RWPE2 (cell line): ENCODE results near the gene DCTN5.

ENCODE experiments used
- ATAC-seq: fragments of 200-7000 bp; cut with Tn5 transposase; 3 replicates; pipeline ENCODE4 v1.9.1; 2021; ENCODE audit warnings: low read depth
- DNase-seq: peaks from one replicate; pipeline ENCODE4 v3.0.0-alpha.2; 2020; ENCODE audit warnings: low spot score
- H3K27ac ChIP-seq: fragments of 450-650 bp; 2 replicates; pipeline ENCODE4 v1.5.1; 2017; ENCODE audit warnings: mild to moderate bottlenecking; ENCODE audit not compliant: poor library complexity, severe bottlenecking
- H3K27me3 ChIP-seq: fragments of 250-450 bp; sonication (Bioruptor Pico); 2 replicates; pipeline ENCODE4 v1.5.1; 2021; ENCODE audit warnings: mild to moderate bottlenecking, moderate library complexity; ENCODE audit not compliant: insufficient read depth, poor library complexity, severe bottlenecking
- H3K36me3 ChIP-seq: fragments of 250-450 bp; sonication (Bioruptor Pico); 2 replicates; pipeline ENCODE4 v1.5.1; 2020; ENCODE audit warnings: low read depth, mild to moderate bottlenecking, moderate library complexity
- H3K4me1 ChIP-seq: fragments of 250-450 bp; sonication (Bioruptor Pico); 2 replicates; pipeline ENCODE4 v1.5.1; 2021; ENCODE audit warnings: mild to moderate bottlenecking, moderate library complexity; ENCODE audit not compliant: insufficient read depth, poor library complexity, severe bottlenecking
- H3K4me3 ChIP-seq: fragments of 250-450 bp; sonication (Bioruptor Pico); 2 replicates; pipeline ENCODE4 v1.5.1; 2021; ENCODE audit warnings: mild to moderate bottlenecking, moderate library complexity; ENCODE audit not compliant: severe bottlenecking
- H3K9me3 ChIP-seq: fragments of 250-450 bp; sonication (Bioruptor Pico); 2 replicates; pipeline ENCODE4 v1.5.1; 2021; ENCODE audit warnings: mild to moderate bottlenecking, moderate library complexity; ENCODE audit not compliant: severe bottlenecking
- CTCF ChIP-seq: fragments of 450-650 bp; IDR thresholded peaks from one replicate; pipeline ENCODE4 v1.5.1; 2017; ENCODE audit warnings: mild to moderate bottlenecking, moderate library complexity; ENCODE audit not compliant: poor library complexity, severe bottlenecking

DCTN5 gene

DNA sequence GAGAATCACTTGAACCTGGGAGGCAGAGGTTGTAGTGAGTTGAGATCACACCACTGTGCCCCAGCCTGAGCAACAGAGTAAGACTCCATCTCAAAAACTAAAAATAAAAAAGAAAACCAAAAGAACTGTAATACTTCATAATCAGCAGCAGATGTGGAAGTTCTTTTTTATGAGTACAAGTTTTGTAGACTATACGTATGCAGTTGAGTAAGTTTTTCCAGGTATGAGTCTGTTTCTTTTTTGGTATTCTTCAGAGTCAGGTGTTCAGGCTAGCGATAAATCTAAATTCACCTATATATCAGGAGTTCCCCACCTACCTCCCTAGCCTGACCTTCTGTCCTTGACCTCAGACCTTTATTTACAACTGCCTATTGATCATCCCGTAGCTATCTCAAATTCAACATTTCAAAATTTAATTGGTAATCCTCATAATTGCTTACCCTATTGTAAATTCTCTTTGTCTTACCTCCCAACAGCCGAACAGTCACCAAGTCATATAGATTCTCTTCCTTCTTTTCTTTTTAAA lies 10.7 kb downstream of the DCTN5 start:
- no peak for DNase-seq
- Histone ChIP-seq H3K4me1 (no peaks in the 10 kb centered on the region), H3K4me3 (no peak overlapping the region), H3K27ac (no peak overlapping the region), H3K27me3 (no peaks in the 10 kb centered on the region), H3K9me3 (no peaks in the 10 kb centered on the region), H3K36me3 (peaks cover 51% of the 10 kb centered on the region)
- no peak for TF ChIP-seq CTCF
- ATAC-seq = no peak

DNA sequence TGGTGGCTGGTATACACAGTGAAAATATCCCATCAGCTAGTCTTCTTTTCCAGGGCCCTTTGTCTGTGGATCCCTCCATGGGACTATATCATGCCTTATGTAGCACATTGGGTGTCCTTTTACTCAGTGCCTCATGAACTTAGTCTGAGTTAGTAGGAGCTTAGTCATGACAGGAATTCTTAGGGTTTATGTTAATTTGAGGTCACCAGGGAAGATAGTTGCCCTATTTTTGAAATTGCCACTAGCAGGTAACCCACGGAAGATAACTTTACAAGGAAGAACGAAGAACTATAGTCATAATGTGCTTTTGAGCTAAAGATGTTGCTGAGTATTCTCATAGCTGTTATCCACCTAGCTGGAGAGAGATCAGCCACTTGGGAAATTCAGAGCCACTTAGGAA lies 22.7 kb downstream of the DCTN5 start:
- ATAC-seq (no peak), DNase-seq (no peak)

GRCh38 chr16:23666571-23667354 lies 25.5 kb downstream of the DCTN5 start:
- Histone ChIP-seq H3K4me3 (no peak overlapping the region), H3K27me3 (no peaks in the 10 kb centered on the region), H3K36me3 (peaks cover 71% of the 10 kb centered on the region), H3K4me1 (no peaks in the 10 kb centered on the region), H3K27ac (no peak overlapping the region), H3K9me3 (no peaks in the 10 kb centered on the region)
- DNase-seq (no peak), ATAC-seq (no peak)
- TF ChIP-seq CTCF = no peak

More for the DNA sequence above, 22.7 kb downstream of the DCTN5 start:
- no peak overlapping the region for H3K27ac ChIP-seq
- H3K4me1 ChIP-seq = no peaks in the 10 kb centered on the region
- H3K9me3 ChIP-seq = no peaks in the 10 kb centered on the region
- no peaks in the 10 kb centered on the region for H3K27me3 ChIP-seq
- H3K4me3 ChIP-seq = no peak overlapping the region
- no peak for TF ChIP-seq CTCF
- H3K36me3 ChIP-seq = peaks cover 89% of the 10 kb centered on the region

DNA sequence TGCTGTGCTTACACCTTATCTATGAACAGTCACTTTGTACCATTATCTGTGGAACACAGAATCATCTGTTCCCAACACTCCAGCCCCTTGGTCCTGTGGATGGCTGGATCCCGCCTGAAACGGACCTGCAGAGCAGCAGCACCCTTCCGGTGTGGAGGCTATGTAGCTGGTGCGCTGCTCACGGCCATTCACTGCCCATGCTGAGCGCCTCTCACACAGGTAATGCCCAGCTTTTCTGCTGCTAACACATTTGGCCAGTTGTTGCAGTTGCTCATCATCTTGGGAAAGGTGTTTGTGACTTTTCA lies 26.0 kb downstream of the DCTN5 start:
- no peak for TF ChIP-seq CTCF
- no peaks in the 10 kb centered on the region for H3K4me1 ChIP-seq
- peaks cover 70% of the 10 kb centered on the region for H3K36me3 ChIP-seq
- no peak for DNase-seq
- H3K27ac ChIP-seq = no peak overlapping the region
- ATAC-seq = no peak
- H3K9me3 ChIP-seq = no peaks in the 10 kb centered on the region
- H3K4me3 ChIP-seq = no peak overlapping the region
- H3K27me3 ChIP-seq = no peaks in the 10 kb centered on the region

DNA sequence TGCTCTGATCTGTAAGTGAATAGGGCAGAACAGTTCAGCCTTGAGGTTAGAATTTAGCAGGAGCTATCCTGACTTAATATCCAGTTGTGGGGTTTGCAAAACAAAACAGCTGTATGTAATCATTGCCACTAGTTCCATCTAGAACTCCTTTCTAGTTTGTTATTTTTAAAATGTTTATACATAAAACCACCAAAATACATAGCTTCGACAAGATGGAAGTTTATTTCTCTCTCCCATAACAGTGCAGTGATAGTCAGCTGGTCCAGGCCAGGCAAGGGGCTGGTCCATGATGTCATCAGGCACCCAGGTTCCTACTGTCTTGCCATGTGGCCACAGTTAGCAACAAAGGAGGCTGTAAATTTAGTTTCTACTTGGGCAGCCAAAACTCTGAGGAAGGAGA lies 27.0 kb downstream of the DCTN5 start:
- no peak for ATAC-seq
- peaks cover 65% of the 10 kb centered on the region for H3K36me3 ChIP-seq

More for the DNA sequence above, 27.0 kb downstream of the DCTN5 start:
- no peak overlapping the region for H3K27ac ChIP-seq
- DNase-seq = no peak
- H3K4me1 ChIP-seq = no peaks in the 10 kb centered on the region
- no peak overlapping the region for H3K4me3 ChIP-seq
- H3K27me3 ChIP-seq = no peaks in the 10 kb centered on the region
- H3K9me3 ChIP-seq = no peaks in the 10 kb centered on the region
- no peak for TF ChIP-seq CTCF
